Muscle of leg (tissue), 11 donors: ENCODE measurements around the gene SDK2. TPM values are rescaled to one million over a fixed set of nuclear protein-coding genes. Genes with fewer than 3 reads are reported as not detected.

Experiments
- DNase-seq: peaks from one replicate; pipeline ENCODE4 v3.0.0; 2013
- H3K27ac ChIP-seq: one replicate; pipeline ENCODE4 v1.5.1; 2013; ENCODE audit warnings: mild to moderate bottlenecking, low read length, control low read depth
- H3K27me3 ChIP-seq: one replicate; pipeline ENCODE4 v1.6.1; 2013; ENCODE audit warnings: low read length; ENCODE audit not compliant: control insufficient read depth, insufficient read depth
- H3K36me3 ChIP-seq: one replicate; pipeline ENCODE4 v1.6.1; 2013; ENCODE audit warnings: low read length; ENCODE audit not compliant: control insufficient read depth, insufficient read depth
- H3K4me1 ChIP-seq: one replicate; pipeline ENCODE4 v1.6.1; 2013; ENCODE audit warnings: low read length; ENCODE audit not compliant: control insufficient read depth, insufficient read depth
- H3K4me3 ChIP-seq: one replicate; pipeline ENCODE4 v1.5.1; 2013; ENCODE audit warnings: low read length, control low read depth
- H3K9me3 ChIP-seq: replicated peaks from 2 replicates; pipeline ENCODE4 v1.6.1; 2013; ENCODE audit warnings: low read depth, low read length; ENCODE audit not compliant: control insufficient read depth
- WGBS: methylation state at CpG from one replicate; pipeline ENCODE4 v1.1.5; 2013; ENCODE audit warnings: missing lambda C conversion rate; ENCODE audit not compliant: insufficient coverage; 5-methylcytosine and 5-hydroxymethylcytosine counted together
- polyA plus RNA-seq, 8 donors: library from polyadenylated mRNA; unstranded; fragments of 120-200 nt; gene quantifications; one replicate each; pipeline versions ENCODE4 v1.2.1 to v1.2.3, GENCODE V29; 2013; ENCODE audit warnings: inconsistent platforms in 1 of 8, low replicate concordance in 1 of 8; ENCODE audit not compliant: insufficient read length in 8 of 8, insufficient read depth in 1 of 8
- total RNA-seq: library from RNA; stranded (reverse); fragments of 120-200 nt; gene quantifications from one replicate; pipeline ENCODE4 v1.2.4, GENCODE V29; 2013

SDK2 gene
- total and polyA plus RNA-seq, 9 donors: 18.2 to 40.6 (median 25.8) TPM

- H3K27ac ChIP-seq: no peak overlapping the region
- H3K36me3 ChIP-seq: no peaks in the 10 kb centered on the region
- peaks cover 34% of the 10 kb centered on the region for H3K4me1 ChIP-seq
- H3K4me3 ChIP-seq: no peak overlapping the region
- peaks cover 4% of the 10 kb centered on the region for H3K27me3 ChIP-seq
- H3K9me3 ChIP-seq: no peaks in the 10 kb centered on the region
- DNase-seq: no peak
- 81% methylated on average over 2 of the region's 7 CpGs for WGBS
Observed at GRCh38 chr17:73588891-73589290, 55.4 kb downstream of the SDK2 start.

DNA sequence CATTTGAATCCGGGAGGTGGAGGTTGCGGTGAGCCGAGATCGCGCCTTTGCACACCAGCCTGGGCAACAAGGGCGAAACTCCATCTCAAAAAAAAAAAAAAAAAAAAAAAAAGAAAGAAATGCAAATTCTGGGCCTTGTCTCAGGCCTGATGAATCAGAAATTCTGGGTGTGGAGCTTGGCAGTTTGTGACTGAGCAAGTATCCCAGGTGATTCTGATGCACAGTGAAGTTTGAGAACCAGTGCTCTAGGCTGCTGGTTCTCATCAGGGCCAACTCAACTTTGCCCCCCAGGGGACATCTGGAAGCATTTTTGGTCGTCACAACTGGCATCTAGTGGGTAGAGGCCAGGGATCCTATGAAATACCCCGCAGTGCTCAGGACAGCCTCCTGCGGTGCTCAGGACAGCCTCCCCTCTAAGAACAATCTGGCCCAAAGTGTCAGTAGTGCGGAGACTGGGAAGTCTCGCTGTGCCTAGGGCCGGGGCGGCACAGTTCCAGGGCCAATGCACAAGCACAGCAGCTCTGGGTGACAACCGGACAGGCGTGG lies 55.9 kb downstream of the SDK2 start:
- 63% methylated on average over 7 of the region's 15 CpGs for WGBS
- peaks cover 4% of the 10 kb centered on the region for H3K27me3 ChIP-seq
- no peak for DNase-seq
- H3K9me3 ChIP-seq: no peaks in the 10 kb centered on the region
- no peak overlapping the region for H3K4me3 ChIP-seq
- H3K4me1 ChIP-seq: peaks cover 30% of the 10 kb centered on the region
- no peaks in the 10 kb centered on the region for H3K36me3 ChIP-seq
- no peak overlapping the region for H3K27ac ChIP-seq

- no peaks in the 10 kb centered on the region for H3K9me3 ChIP-seq
- no peak overlapping the region for H3K27ac ChIP-seq
- H3K4me3 ChIP-seq: no peak overlapping the region
- H3K36me3 ChIP-seq: no peaks in the 10 kb centered on the region
- H3K4me1 ChIP-seq: peaks cover 19% of the 10 kb centered on the region
- 74% methylated on average over 9 of the region's 12 CpGs for WGBS
- DNase-seq: peak; percentile 47
- H3K27me3 ChIP-seq: peaks cover 4% of the 10 kb centered on the region
Observed at GRCh38 chr17:73586921-73587602, 57.2 kb downstream of the SDK2 start.

- Histone ChIP-seq H3K36me3 (no peaks in the 10 kb centered on the region), H3K4me1 (peaks cover 12% of the 10 kb centered on the region), H3K4me3 (no peak overlapping the region), H3K27ac (no peak overlapping the region), H3K27me3 (peaks cover 4% of the 10 kb centered on the region), H3K9me3 (no peaks in the 10 kb centered on the region)
- 45% methylated on average over 7 of the region's 16 CpGs for WGBS
- DNase-seq: no peak
Observed at GRCh38 chr17:73586275-73586832, 57.9 kb downstream of the SDK2 start.

DNA sequence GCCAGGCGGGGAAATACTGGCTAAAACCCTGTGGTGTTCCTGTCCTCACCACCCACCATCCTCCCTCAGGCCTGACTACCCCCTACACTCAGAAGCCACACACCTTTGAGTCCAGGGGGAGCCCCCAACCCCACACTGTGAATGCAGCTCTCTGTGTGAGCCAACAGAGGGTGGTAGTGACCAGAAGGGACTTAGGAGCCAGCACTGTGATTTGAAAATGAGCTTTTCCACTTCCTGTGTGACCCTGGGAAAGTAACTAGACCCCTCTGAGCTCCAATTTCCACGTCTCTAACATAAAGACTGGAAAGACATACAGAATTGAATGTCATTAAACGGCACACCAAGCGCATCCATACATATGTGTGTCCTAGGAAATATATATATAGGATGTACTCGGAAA lies 58.7 kb downstream of the SDK2 start:
- Histone ChIP-seq H3K4me1 (peaks cover 12% of the 10 kb centered on the region), H3K9me3 (no peaks in the 10 kb centered on the region), H3K27ac (no peak overlapping the region), H3K27me3 (peaks cover 4% of the 10 kb centered on the region), H3K36me3 (no peaks in the 10 kb centered on the region), H3K4me3 (no peak overlapping the region)
- no peak for DNase-seq
- 100% methylated on average over 1 of the region's 5 CpGs for whole genome bisulfite sequencing

- H3K4me3 ChIP-seq: no peak overlapping the region
- no peak overlapping the region for H3K27ac ChIP-seq
- H3K36me3 ChIP-seq: no peaks in the 10 kb centered on the region
- H3K27me3 ChIP-seq: peaks cover 4% of the 10 kb centered on the region
- H3K4me1 ChIP-seq: peaks cover 12% of the 10 kb centered on the region
- no peak for DNase-seq
- no peaks in the 10 kb centered on the region for H3K9me3 ChIP-seq
- WGBS: 97% methylated on average over 5 of the region's 5 CpGs
Observed at GRCh38 chr17:73584987-73585386, 59.3 kb downstream of the SDK2 start.

DNA sequence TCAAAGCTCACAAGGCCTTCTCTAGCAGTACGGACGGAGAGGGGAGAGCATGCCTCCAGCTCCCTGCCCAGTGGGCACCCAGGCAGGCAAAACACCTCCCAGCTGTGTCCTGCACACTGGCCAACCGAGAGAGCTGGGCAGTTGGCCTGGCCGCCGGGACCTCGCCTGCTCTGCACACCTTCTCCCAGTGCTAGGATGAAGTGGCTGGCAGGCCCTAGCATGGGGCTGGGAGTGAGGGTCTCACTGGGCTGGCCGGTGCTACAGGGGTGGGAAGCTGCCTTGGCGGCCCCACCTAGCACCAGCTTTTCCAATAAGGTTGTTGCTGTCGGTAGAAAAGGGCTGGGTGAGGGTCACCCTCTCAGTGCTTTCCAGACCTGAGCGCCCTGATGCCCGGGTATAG lies 60.2 kb downstream of the SDK2 start:
- DNase-seq: no peak
- Histone ChIP-seq H3K27me3 (peaks cover 4% of the 10 kb centered on the region), H3K9me3 (no peaks in the 10 kb centered on the region), H3K4me1 (peaks cover 12% of the 10 kb centered on the region), H3K27ac (no peak overlapping the region), H3K36me3 (no peaks in the 10 kb centered on the region), H3K4me3 (no peak overlapping the region)
- WGBS: 82% methylated on average over 10 of the region's 11 CpGs

DNA sequence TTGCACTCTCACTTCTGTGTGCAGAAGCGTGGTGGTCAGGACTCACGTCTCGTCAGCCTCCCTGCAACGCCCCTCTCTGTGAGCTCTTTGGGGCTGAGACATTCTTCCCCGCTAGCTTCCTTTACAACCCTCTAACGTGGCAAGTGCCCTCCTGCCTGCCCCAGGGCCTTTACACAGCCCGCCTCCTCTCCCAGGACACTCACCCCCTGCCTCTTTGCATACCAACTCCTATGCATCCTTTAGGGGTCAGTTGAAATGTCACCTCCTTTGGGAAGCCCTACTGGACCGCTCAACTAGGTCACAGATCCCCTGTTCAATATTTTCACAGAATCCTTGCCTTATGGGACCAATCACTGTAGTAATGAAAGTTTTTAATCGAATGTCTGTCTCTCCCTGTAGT lies 61.4 kb downstream of the SDK2 start:
- no peak for DNase-seq
- Histone ChIP-seq H3K9me3 (no peaks in the 10 kb centered on the region), H3K4me1 (peaks cover 10% of the 10 kb centered on the region), H3K4me3 (no peak overlapping the region), H3K27ac (no peak overlapping the region), H3K27me3 (peaks cover 4% of the 10 kb centered on the region), H3K36me3 (no peaks in the 10 kb centered on the region)
- 77% methylated on average over 7 of the region's 9 CpGs for WGBS

- Histone ChIP-seq H3K36me3 (no peaks in the 10 kb centered on the region), H3K4me1 (peaks cover 10% of the 10 kb centered on the region), H3K4me3 (no peak overlapping the region), H3K9me3 (no peaks in the 10 kb centered on the region), H3K27ac (no peak overlapping the region), H3K27me3 (peaks cover 4% of the 10 kb centered on the region)
- WGBS: 75% methylated on average over 1 of the region's 6 CpGs
- no peak for DNase-seq
Observed at GRCh38 chr17:73582359-73582758, 61.9 kb downstream of the SDK2 start.

DNA sequence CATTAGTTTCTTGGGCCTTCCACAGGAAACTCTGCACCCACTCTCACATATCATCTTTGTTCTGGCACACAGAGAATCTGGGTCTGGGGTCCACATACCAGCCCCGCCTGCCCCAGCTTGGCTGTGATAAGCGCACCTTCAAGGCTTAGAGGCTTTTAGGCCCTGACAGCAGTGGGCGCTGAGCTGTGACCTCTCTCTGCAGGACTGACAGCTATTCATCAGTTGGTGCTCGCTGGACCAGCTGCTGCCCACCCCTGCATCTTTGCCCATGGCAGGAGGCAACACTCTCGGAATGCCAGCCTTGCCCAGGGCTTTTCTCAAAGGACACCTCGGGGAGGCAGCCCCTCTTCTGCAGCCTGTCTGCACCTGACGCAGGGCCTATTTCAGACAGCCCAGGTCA lies 62.9 kb downstream of the SDK2 start:
- WGBS: 79% methylated on average over 5 of the region's 7 CpGs
- H3K9me3 ChIP-seq: no peaks in the 10 kb centered on the region
- H3K4me1 ChIP-seq: peaks cover 4% of the 10 kb centered on the region
- H3K27me3 ChIP-seq: peaks cover 4% of the 10 kb centered on the region
- no peak overlapping the region for H3K4me3 ChIP-seq
- no peak overlapping the region for H3K27ac ChIP-seq
- no peaks in the 10 kb centered on the region for H3K36me3 ChIP-seq
- DNase-seq: no peak
